Stimulated activated CD4-positive, alpha-beta T cell treated with anti-CD3 and anti-CD28 coated beads, Interleukin-4, amount 100 ng/mL, for 4 hours (primary cell): Measurements from ENCODE around the gene PPP2CA.
"Not testable (repeated sequence)": the region's sequence is repeated elsewhere in the genome, so short reads cannot be mapped to it uniquely, and the experiment has no call there.

Experiments used
- DNase-seq, 2 experiments: peaks; one replicate each; pipeline ENCODE4 v3.0.0-alpha.2; 2020

Gene PPP2CA

GRCh38 chr5:134245101-134245604, 19.3 kb upstream of the PPP2CA start:
- DNase-seq: no peak

GRCh38 chr5:134242146-134242545, 16.3 kb upstream of the PPP2CA start:
- no peak for DNase-seq

- DNase-seq: no peak
Observed at GRCh38 chr5:134240421-134240962, 14.6 kb upstream of the PPP2CA start.

DNA sequence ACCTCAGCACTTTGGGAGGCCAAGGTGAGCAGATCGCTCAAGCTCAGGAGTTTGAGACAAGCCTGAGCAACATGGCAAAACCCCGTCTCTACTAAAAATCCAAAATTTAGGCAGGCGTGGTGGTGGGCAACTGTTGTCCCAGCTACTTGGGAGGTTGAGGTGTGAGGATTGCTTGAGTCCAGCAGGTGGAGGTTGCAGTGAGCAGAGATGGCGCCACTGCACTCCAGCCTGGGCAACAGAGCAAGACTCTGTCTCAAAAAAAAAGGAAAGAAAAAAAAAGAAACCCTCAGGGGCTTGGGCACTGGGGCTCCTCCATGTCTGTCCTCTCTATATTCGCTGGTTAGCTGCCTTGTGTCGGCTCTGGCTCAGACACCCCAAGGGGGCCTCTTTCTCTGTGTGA, 10.9 kb upstream of the PPP2CA start:
- DNase-seq: no peak

GRCh38 chr5:134236318-134236717, 10.4 kb upstream of the PPP2CA start:
- no peak for DNase-seq

GRCh38 chr5:134228624-134229023, 2.8 kb upstream of the PPP2CA start:
- DNase-seq: no peak

GRCh38 chr5:134227776-134228175, 1.9 kb upstream of the PPP2CA start:
- DNase-seq: no peak

DNA sequence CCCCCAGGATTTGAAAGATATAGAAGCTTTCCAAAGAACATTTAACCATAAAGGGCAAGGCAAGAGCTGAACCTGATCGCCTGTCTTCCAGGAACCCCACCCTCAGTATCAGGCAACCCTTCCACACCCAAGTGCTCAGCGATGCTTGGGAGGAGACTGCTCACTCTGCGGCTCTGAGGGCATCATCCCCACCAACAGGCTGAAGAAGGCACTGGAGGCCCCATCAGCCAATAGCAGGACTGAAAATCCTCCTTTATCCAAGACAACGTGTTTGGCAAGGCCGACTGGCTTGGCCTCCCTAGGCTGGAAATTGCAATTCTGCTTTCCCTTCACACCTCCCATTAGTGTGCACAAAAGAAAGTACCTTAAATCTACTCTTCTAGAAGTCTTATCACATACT, 1.4 kb upstream of the PPP2CA start:
- no peak for DNase-seq

DNA sequence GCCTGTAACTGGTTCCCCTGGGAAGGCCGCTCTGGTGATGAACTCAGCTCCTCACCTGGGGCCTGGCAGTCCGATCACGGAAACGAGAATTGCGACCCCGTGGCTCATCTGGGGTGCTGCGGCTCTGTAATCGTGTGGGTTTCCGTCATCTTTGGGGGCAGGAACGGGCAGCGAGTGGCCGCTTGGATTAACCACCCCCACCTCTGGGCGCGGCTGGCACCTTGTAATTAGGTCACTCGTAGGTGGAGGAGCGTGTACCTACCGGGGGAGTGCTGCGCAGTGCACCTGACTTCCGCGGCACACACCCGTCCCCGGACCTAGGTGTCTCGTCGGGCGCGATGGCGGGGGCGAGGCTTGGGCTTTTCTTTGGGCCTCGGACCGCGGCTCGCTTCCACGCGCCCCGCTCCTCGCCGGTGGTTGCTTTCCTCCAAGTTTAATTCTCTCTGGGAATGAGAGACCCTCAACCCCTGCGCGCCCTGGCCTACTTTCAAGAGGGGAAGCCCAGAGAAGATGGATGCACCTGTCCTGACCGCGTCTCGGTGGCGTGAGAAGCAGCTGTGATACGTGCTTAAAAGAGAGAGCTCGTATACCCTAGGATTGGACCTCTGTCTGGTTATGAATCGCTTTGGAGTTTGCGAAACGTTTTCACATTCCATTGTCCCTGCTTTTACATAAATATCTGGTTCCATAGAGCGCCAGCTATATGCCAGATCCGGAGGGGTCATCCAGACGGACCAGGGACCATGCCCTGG, 744 bp upstream of the PPP2CA start:
- peak in 1 of 2 experiments; percentile 72 for DNase-seq

GRCh38 chr5:134224888-134225779, 739 bp downstream of the PPP2CA start:
- DNase-seq: peak; percentile 48 to 55

DNA sequence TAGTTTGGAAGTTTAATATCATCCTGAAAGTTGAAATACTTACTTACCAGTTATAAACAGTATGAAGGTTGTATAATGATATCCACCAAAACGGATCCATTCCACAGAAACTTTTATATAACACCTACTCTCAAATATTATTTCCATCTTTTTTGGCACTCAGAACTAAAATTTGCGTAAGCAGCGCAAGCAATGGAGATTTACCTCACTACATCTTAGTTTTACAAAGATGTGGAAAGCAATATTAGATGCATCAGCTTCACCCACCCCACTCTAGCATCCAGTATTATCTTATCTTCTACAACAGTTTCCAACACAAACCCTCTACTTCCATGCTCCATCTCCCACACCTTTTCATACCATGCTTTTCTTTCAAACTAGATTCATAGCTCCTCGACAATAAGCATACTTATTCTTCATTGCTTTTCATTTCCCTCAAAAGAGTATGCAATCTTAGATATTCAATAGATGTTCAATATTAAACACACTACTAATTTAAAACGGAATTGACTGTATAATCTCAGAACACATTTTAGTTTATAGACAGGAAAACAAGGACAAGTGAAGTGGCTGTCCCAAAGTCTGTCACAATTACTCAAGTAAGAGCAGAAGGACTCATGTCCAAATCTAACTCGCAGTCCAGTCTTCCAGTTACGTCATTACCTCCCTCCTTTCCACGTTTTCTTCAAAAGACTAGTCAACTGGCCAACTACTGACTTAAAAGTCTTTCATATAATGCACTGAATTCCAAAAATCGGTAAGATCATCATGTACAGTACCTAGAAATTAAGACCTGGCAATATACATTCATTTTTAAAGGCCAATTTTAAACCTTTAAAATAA, 2.2 kb downstream of the PPP2CA start:
- no peak for DNase-seq

GRCh38 chr5:134221690-134222089, 4.2 kb downstream of the PPP2CA start:
- not testable (repeated sequence) for DNase-seq

- no peak for DNase-seq
Observed at GRCh38 chr5:134215757-134216156, 10.1 kb downstream of the PPP2CA start.

DNA sequence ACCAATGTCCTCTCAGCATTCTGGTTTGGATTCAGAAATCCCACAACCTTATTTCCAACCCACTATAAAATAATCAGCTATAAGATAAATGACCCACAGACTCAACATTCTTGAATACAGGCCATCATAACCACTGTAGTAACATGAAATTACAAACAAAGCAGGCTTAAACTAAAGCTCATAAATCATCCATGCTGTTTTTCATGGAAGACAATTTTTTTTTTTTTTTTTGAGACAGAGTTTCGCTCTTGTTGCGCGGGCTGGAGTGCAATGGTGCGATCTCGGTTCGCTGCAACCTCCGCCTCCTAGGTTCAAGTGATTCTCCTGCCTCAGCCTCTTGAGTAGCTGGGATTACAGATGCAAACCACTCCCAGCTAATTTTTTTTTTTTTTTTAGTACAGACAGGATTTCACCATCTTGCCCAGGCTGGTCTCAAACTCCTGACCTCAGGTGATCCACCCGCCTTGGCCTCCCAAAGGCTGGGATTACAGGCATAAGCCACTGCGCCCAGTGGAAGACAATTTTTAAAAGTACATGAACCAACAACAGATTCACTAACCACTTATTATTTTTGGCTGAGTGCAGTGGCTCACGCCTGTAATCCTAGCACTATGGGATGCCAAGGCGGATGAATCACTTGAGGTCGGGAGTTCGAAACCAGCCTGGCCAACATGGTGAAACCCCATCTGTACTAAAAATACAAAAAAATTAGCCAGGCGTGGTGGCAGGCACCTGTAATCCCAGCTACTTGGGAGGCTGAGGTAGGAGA, 14.4 kb downstream of the PPP2CA start:
- DNase-seq: not testable (repeated sequence)

GRCh38 chr5:134209477-134210245, 16.2 kb downstream of the PPP2CA start:
- DNase-seq: no peak

GRCh38 chr5:134207696-134208095, 18.2 kb downstream of the PPP2CA start:
- no peak for DNase-seq

GRCh38 chr5:134206627-134207160, 19.2 kb downstream of the PPP2CA start:
- no peak for DNase-seq

DNA sequence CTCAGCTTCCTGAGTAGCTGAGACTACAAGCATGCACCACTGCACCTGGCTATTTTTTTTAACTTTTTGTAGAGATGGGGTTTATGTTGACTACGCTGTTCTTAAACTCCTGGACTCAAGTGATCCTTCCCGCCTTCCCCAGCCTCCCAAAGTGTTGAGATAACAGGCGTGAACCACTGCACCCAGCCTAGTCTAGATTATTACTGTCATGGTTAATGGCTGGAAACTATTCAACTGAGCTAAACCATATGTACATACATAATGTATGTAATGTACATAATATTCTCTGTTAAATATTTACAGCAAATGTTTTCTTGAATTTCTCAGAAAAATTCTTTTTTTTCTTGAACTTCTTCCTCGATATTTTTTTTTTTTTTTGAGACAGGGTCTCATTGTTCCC, 21.3 kb downstream of the PPP2CA start:
- no peak for DNase-seq

GRCh38 chr5:134203630-134204029, 22.2 kb downstream of the PPP2CA start:
- no peak for DNase-seq

DNA sequence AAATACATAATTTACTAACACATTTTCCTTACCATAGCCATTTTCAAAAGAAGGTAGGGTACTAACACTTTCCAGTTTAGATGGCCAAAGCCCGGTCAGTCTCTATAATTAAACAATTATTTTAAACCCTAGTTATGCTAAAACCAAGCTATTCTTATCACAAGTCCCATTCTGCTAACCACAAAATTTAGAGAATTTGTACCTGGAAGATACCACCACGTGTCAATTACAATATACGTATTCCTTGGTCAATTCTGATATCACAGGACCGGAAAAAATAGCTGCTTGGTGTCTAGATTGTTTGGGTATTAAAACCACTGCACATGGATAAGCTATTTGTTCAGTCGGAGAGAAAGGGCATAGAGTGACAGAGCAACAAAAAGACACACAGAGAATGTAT, 30.2 kb downstream of the PPP2CA start:
- no peak for DNase-seq

DNA sequence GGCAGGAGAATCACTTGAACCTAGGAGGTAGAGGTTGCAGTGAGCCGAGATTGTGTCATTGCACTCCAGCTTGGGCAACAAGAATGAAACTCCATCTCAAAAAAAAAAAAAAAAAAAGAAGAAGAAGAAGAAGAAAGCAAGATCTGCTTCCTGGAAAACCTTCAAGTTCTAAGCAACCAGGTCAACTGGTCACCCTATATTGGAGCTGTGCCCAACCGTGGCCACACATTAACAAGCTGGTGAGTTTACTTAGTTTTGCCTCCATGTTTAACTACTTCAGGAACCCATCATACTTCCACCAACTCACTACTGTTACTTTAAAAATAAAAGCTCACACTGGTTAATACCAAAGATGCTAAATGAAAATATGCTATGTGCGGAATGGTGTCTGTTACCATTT, 36.8 kb downstream of the PPP2CA start:
- no peak for DNase-seq
